ENCODE measurements around the gene CARMIL1. TPM values are rescaled to one million over a fixed set of nuclear protein-coding genes. Genes with fewer than 3 reads are reported as not detected.

The CARMIL1 gene
- total and polyA plus RNA-seq, 5 donors from 2014 or later: 0.36 to 3.0 (median 0.49) TPM

DNA sequence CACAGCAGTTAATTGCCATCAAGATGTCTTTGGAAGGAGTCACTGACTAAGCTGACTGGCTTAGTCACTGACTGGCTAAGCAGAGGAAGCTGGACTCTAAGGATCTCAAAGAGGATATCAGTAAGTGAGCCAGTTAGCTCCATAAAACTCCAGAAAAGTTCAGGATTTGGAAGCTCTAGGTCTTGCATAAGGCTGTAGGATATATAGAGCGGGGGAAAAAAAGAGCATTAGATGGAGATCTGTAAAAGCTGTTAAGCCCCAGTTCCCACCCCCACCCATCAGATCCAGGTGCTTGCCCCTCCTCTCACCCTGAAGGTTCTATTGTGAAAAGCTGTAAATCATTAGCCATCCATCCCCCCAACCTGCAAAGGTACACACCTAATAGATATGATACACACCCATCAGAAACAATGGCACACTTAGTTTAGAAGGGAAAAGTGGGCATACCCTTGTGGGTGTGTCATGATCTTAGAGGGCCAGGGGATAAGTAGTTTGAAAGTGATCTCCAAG lies 32.2 kb downstream of the CARMIL1 start:
- H3K27ac Mint-ChIP-seq: no peak overlapping the region
- Histone ChIP-seq H3K4me1 (ENCODE audit: control insufficient read depth, insufficient read depth, low read length, poor library complexity, severe bottlenecking) (no peaks in the 10 kb centered on the region), H3K4me3 (ENCODE audit: low read depth, low read length) (no peak overlapping the region), H3K27me3 (ENCODE audit: control insufficient read depth, insufficient read depth, low read length) (no peaks in the 10 kb centered on the region), H3K9me3 (ENCODE audit: control insufficient read depth in 2 of 2, low read length in 2 of 2) (no peaks in the 10 kb centered on the region), H3K36me3 (ENCODE audit: control insufficient read depth, insufficient read depth, low read length) (no peaks in the 10 kb centered on the region), H3K27ac (ENCODE audit: insufficient read depth, low read length, poor library complexity, severe bottlenecking) (no peak overlapping the region)
- DNase-seq (no peak), ATAC-seq (ENCODE audit: low read depth in 2 of 2) (no peak)
- H3K27me3 Mint-ChIP-seq: no peaks in the 10 kb centered on the region
- no peaks in the 10 kb centered on the region for H3K36me3 Mint-ChIP-seq
- peaks cover 0 to 12% (median 5%) of the 10 kb centered on the region in 4 donors for H3K4me1 Mint-ChIP-seq
- H3K4me3 Mint-ChIP-seq: no peak overlapping the region
- H3K9me3 Mint-ChIP-seq: no peaks in the 10 kb centered on the region

GRCh38 chr6:25312034-25312620 lies 33.0 kb downstream of the CARMIL1 start:
- Histone ChIP-seq H3K4me1 (ENCODE audit: control insufficient read depth, insufficient read depth, low read length, poor library complexity, severe bottlenecking) (no peaks in the 10 kb centered on the region), H3K9me3 (ENCODE audit: control insufficient read depth in 2 of 2, low read length in 2 of 2) (no peaks in the 10 kb centered on the region), H3K27me3 (ENCODE audit: control insufficient read depth, insufficient read depth, low read length) (no peaks in the 10 kb centered on the region), H3K36me3 (ENCODE audit: control insufficient read depth, insufficient read depth, low read length) (no peaks in the 10 kb centered on the region), H3K27ac (ENCODE audit: insufficient read depth, low read length, poor library complexity, severe bottlenecking) (no peak overlapping the region), H3K4me3 (ENCODE audit: low read depth, low read length) (no peak overlapping the region)
- Mint-ChIP-seq H3K27me3 (no peaks in the 10 kb centered on the region), H3K9me3 (no peaks in the 10 kb centered on the region), H3K27ac (no peak overlapping the region), H3K4me3 (no peak overlapping the region), H3K36me3 (no peaks in the 10 kb centered on the region), H3K4me1 (peaks cover 0 to 12% (median 5%) of the 10 kb centered on the region in 4 donors)
- DNase-seq (no peak), ATAC-seq (ENCODE audit: low read depth in 2 of 2) (no peak)

- ATAC-seq (ENCODE audit: low read depth in 2 of 2) (no peak), DNase-seq (no peak)
- Histone ChIP-seq H3K4me3 (ENCODE audit: low read depth, low read length) (no peak overlapping the region), H3K27me3 (ENCODE audit: control insufficient read depth, insufficient read depth, low read length) (no peaks in the 10 kb centered on the region), H3K9me3 (ENCODE audit: control insufficient read depth in 2 of 2, low read length in 2 of 2) (no peaks in the 10 kb centered on the region), H3K36me3 (ENCODE audit: control insufficient read depth, insufficient read depth, low read length) (no peaks in the 10 kb centered on the region), H3K27ac (ENCODE audit: insufficient read depth, low read length, poor library complexity, severe bottlenecking) (no peak overlapping the region), H3K4me1 (ENCODE audit: control insufficient read depth, insufficient read depth, low read length, poor library complexity, severe bottlenecking) (no peaks in the 10 kb centered on the region)
- no peak overlapping the region for H3K27ac Mint-ChIP-seq
- no peaks in the 10 kb centered on the region for H3K27me3 Mint-ChIP-seq
- H3K9me3 Mint-ChIP-seq: peaks cover 0 to under 1% (median 0%) of the 10 kb centered on the region in 7 donors
- H3K4me1 Mint-ChIP-seq: peaks cover 0 to 12% (median 5%) of the 10 kb centered on the region in 4 donors
- H3K36me3 Mint-ChIP-seq: no peaks in the 10 kb centered on the region
- H3K4me3 Mint-ChIP-seq: no peak overlapping the region
Observed at GRCh38 chr6:25312703-25313102, 33.5 kb downstream of the CARMIL1 start.

- DNase-seq: no peak
- H3K36me3 Mint-ChIP-seq: no peaks in the 10 kb centered on the region
- H3K27ac Mint-ChIP-seq: no peak overlapping the region
- H3K4me3 Mint-ChIP-seq: no peak overlapping the region
- H3K4me1 Mint-ChIP-seq: peaks cover 0 to 12% (median 5%) of the 10 kb centered on the region in 4 donors
- no peaks in the 10 kb centered on the region for H3K27me3 Mint-ChIP-seq
- no peak overlapping the region for H3K4me3 ChIP-seq (ENCODE audit: low read depth, low read length)
- peaks cover 0 to 2% (median 0%) of the 10 kb centered on the region in 7 donors for H3K9me3 Mint-ChIP-seq
- no peaks in the 10 kb centered on the region for H3K36me3 ChIP-seq (ENCODE audit: control insufficient read depth, insufficient read depth, low read length)
- H3K4me1 ChIP-seq (ENCODE audit: control insufficient read depth, insufficient read depth, low read length, poor library complexity, severe bottlenecking): no peaks in the 10 kb centered on the region
- H3K9me3 ChIP-seq (ENCODE audit: control insufficient read depth in 2 of 2, low read length in 2 of 2): no peaks in the 10 kb centered on the region
- ATAC-seq (ENCODE audit: low read depth in 2 of 2): no peak
- H3K27me3 ChIP-seq (ENCODE audit: control insufficient read depth, insufficient read depth, low read length): no peaks in the 10 kb centered on the region
- no peak overlapping the region for H3K27ac ChIP-seq (ENCODE audit: insufficient read depth, low read length, poor library complexity, severe bottlenecking)
Observed at GRCh38 chr6:25314509-25315175, 35.5 kb downstream of the CARMIL1 start.

- H3K9me3 Mint-ChIP-seq: peaks cover 0 to 2% (median 0%) of the 10 kb centered on the region in 7 donors
- Histone ChIP-seq H3K27ac (ENCODE audit: insufficient read depth, low read length, poor library complexity, severe bottlenecking) (no peak overlapping the region), H3K27me3 (ENCODE audit: control insufficient read depth, insufficient read depth, low read length) (no peaks in the 10 kb centered on the region), H3K9me3 (ENCODE audit: control insufficient read depth in 2 of 2, low read length in 2 of 2) (no peaks in the 10 kb centered on the region), H3K36me3 (ENCODE audit: control insufficient read depth, insufficient read depth, low read length) (no peaks in the 10 kb centered on the region), H3K4me1 (ENCODE audit: control insufficient read depth, insufficient read depth, low read length, poor library complexity, severe bottlenecking) (no peaks in the 10 kb centered on the region), H3K4me3 (ENCODE audit: low read depth, low read length) (no peak overlapping the region)
- DNase-seq (no peak), ATAC-seq (ENCODE audit: low read depth in 2 of 2) (no peak)
- no peak overlapping the region for H3K27ac Mint-ChIP-seq
- no peaks in the 10 kb centered on the region for H3K36me3 Mint-ChIP-seq
- no peaks in the 10 kb centered on the region for H3K27me3 Mint-ChIP-seq
- peaks cover 0 to 12% (median 3%) of the 10 kb centered on the region in 4 donors for H3K4me1 Mint-ChIP-seq
- H3K4me3 Mint-ChIP-seq: peak overlapping the region in 1 of 4 donors; percentile 1
Observed at GRCh38 chr6:25315194-25316177, 36.3 kb downstream of the CARMIL1 start.

DNA sequence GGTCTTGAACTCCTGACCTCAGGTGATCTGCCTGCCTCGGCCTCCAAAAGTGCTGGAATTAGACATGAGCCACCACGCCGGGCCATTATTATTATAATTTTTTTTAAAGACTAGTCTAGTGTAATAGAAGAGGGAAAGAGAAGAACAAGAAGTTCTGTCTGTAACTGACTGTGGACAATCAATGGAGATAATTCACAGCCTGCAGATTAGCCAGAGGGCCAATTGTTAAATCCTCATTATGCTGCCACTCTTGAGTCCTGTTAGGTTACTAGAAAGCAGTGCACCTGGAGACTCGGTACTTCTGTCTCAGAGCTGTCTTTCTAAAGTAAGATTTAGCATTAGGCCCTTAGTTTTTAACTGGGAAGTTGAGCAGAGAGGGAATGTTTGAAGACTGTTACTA lies 37.5 kb downstream of the CARMIL1 start:
- H3K9me3 Mint-ChIP-seq: peaks cover 0 to 2% (median 0%) of the 10 kb centered on the region in 7 donors
- Histone ChIP-seq H3K4me3 (ENCODE audit: low read depth, low read length) (no peak overlapping the region), H3K9me3 (ENCODE audit: control insufficient read depth in 2 of 2, low read length in 2 of 2) (no peaks in the 10 kb centered on the region), H3K27ac (ENCODE audit: insufficient read depth, low read length, poor library complexity, severe bottlenecking) (no peak overlapping the region), H3K4me1 (ENCODE audit: control insufficient read depth, insufficient read depth, low read length, poor library complexity, severe bottlenecking) (no peaks in the 10 kb centered on the region), H3K27me3 (ENCODE audit: control insufficient read depth, insufficient read depth, low read length) (no peaks in the 10 kb centered on the region), H3K36me3 (ENCODE audit: control insufficient read depth, insufficient read depth, low read length) (no peaks in the 10 kb centered on the region)
- H3K36me3 Mint-ChIP-seq: no peaks in the 10 kb centered on the region
- DNase-seq: no peak
- peak overlapping the region in 1 of 3 donors; percentile 18 for H3K27ac Mint-ChIP-seq
- peaks cover 0 to 12% (median 2%) of the 10 kb centered on the region in 4 donors for H3K4me1 Mint-ChIP-seq
- no peak overlapping the region for H3K4me3 Mint-ChIP-seq
- ATAC-seq (ENCODE audit: low read depth in 2 of 2): no peak
- H3K27me3 Mint-ChIP-seq: no peaks in the 10 kb centered on the region

DNA sequence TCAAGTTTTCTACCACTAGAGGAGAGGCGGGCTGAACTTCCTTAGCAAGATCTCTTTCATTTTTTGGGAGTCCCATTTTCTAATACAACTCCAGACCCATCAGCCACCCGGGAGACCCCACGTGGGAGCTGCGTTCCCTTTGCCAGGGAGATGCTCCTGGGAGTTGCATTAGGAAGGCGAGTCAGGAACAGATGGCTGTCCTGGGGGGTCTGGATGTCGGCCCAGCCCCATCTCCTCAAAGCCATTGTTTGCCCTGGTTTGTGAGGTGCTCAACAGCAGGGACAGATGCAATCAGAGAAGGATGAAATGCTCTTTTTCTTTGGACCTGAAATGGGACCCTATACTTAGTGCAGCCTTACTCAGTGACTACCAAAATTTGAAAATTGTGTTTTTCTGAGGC lies 39.4 kb downstream of the CARMIL1 start:
- Histone ChIP-seq H3K4me3 (ENCODE audit: low read depth, low read length) (no peak overlapping the region), H3K9me3 (ENCODE audit: control insufficient read depth in 2 of 2, low read length in 2 of 2) (no peaks in the 10 kb centered on the region), H3K27ac (ENCODE audit: insufficient read depth, low read length, poor library complexity, severe bottlenecking) (no peak overlapping the region), H3K36me3 (ENCODE audit: control insufficient read depth, insufficient read depth, low read length) (no peaks in the 10 kb centered on the region), H3K27me3 (ENCODE audit: control insufficient read depth, insufficient read depth, low read length) (no peaks in the 10 kb centered on the region), H3K4me1 (ENCODE audit: control insufficient read depth, insufficient read depth, low read length, poor library complexity, severe bottlenecking) (no peaks in the 10 kb centered on the region)
- H3K9me3 Mint-ChIP-seq: peaks cover 0 to 2% (median 0%) of the 10 kb centered on the region in 7 donors
- H3K4me1 Mint-ChIP-seq: peaks cover 0 to 4% (median 2%) of the 10 kb centered on the region in 4 donors
- ATAC-seq (ENCODE audit: low read depth in 2 of 2) (no peak), DNase-seq (no peak)
- no peaks in the 10 kb centered on the region for H3K36me3 Mint-ChIP-seq
- peak overlapping the region in 1 of 4 donors; percentile 5 for H3K4me3 Mint-ChIP-seq
- H3K27ac Mint-ChIP-seq: no peak overlapping the region
- no peaks in the 10 kb centered on the region for H3K27me3 Mint-ChIP-seq
